ENCODE measurements around the gene MICU1.
"Not testable (repeated sequence)": the region's sequence is repeated elsewhere in the genome, so short reads cannot be mapped to it uniquely, and the experiment has no call there.

Gene MICU1

GRCh38 chr10:72332423-72333111 lies 293.3 kb downstream of the MICU1 start:
- TF ChIP-seq CTCF (IDR thresholded peaks at IDR 0.05; ENCODE audit: extremely low read depth, missing control alignments): no peak
- no peak for DNase-seq (ENCODE audit: low spot score)

GRCh38 chr10:72331575-72332422 lies 294.1 kb downstream of the MICU1 start:
- peak; percentile 68 for DNase-seq (ENCODE audit: low spot score)
- no peak for TF ChIP-seq CTCF (IDR thresholded peaks at IDR 0.05; ENCODE audit: extremely low read depth, missing control alignments)

- no peak for TF ChIP-seq CTCF (IDR thresholded peaks at IDR 0.05; ENCODE audit: extremely low read depth, missing control alignments)
- no peak for DNase-seq (ENCODE audit: low spot score)
Observed at GRCh38 chr10:72330069-72330426, 295.8 kb downstream of the MICU1 start.

- TF ChIP-seq CTCF (IDR thresholded peaks at IDR 0.05; ENCODE audit: extremely low read depth, missing control alignments): no peak
- DNase-seq (ENCODE audit: low spot score): no peak
Observed at GRCh38 chr10:72329290-72330068, 296.4 kb downstream of the MICU1 start.

- no peak for DNase-seq (ENCODE audit: low spot score)
- TF ChIP-seq CTCF (IDR thresholded peaks at IDR 0.05; ENCODE audit: extremely low read depth, missing control alignments): no peak
Observed at GRCh38 chr10:72328829-72329204, 297.1 kb downstream of the MICU1 start.

- peak; percentile 46 for TF ChIP-seq CTCF (IDR thresholded peaks at IDR 0.05; ENCODE audit: extremely low read depth, missing control alignments)
- peak; percentile 52 for DNase-seq (ENCODE audit: low spot score)
Observed at GRCh38 chr10:72328045-72328828, 297.6 kb downstream of the MICU1 start.

- not testable (repeated sequence) for DNase-seq (ENCODE audit: low spot score)
Observed at GRCh38 chr10:72326665-72327603, 298.9 kb downstream of the MICU1 start.

- DNase-seq (ENCODE audit: low spot score): not testable (repeated sequence)
Observed at GRCh38 chr10:72325243-72326175, 300.4 kb downstream of the MICU1 start.

All from GM20000 (cell line).